OCI-LY7 (cell line): ENCODE measurements around the gene SLC2A3. TPM values are rescaled to one million over a fixed set of nuclear protein-coding genes. Genes with fewer than 3 reads are reported as not detected.

Source experiments
- BruUV-seq: library from RNA; stranded (reverse); fragments of 400-500 nt; replicated peaks from 2 replicates; lab custom pipeline; 2021; lab: Mats Ljungman, UMichigan
- CTCF ChIA-PET: fragments of 300-600 bp; sonication (Branson Sonifier 250); formaldehyde crosslinking; loops from one replicate; lab custom pipeline; 2022; ENCODE audit warnings: antibody characterized with exemption; ENCODE audit not compliant: unreplicated experiment; lab: Charles Lee
- POLR2A ChIA-PET: fragments of 300-600 bp; sonication (Branson Sonifier 250); formaldehyde crosslinking; loops from one replicate; lab custom pipeline; 2022; ENCODE audit warnings: antibody characterized with exemption; lab: Charles Lee
- DNase-seq: peaks from one replicate; pipeline ENCODE4 v3.0.0-alpha.2; 2015; ENCODE audit warnings: low spot score
- H2AFZ ChIP-seq: fragments of 200-600 bp; sonication (generic), shearing (Covaris generic); 2 replicates; pipeline ENCODE4 v1.6.1; 2014; ENCODE audit warnings: mild to moderate bottlenecking, antibody characterized with exemption, low read length, moderate library complexity
- H3K27ac ChIP-seq: fragments of 200-600 bp; sonication (generic); 2 replicates; pipeline ENCODE4 v1.5.1; 2014; ENCODE audit warnings: mixed run types, low read depth, mild to moderate bottlenecking, moderate library complexity, low read length, inconsistent platforms; ENCODE audit not compliant: poor library complexity, severe bottlenecking
- H3K36me3 ChIP-seq: fragments of 200-600 bp; sonication (generic); 2 replicates; pipeline ENCODE4 v1.6.1; 2014; ENCODE audit warnings: mild to moderate bottlenecking, antibody characterized with exemption, low read length, moderate library complexity, mixed read lengths; ENCODE audit not compliant: insufficient read depth
- H3K4me1 ChIP-seq: fragments of 200-600 bp; sonication (generic); 2 replicates; pipeline ENCODE4 v1.5.1; 2014; ENCODE audit warnings: mild to moderate bottlenecking, low read length; ENCODE audit not compliant: insufficient read depth, poor library complexity, severe bottlenecking
- H3K4me2 ChIP-seq: fragments of 200-600 bp; sonication (generic); 2 replicates; pipeline ENCODE4 v1.6.1; 2014; ENCODE audit warnings: mild to moderate bottlenecking, low read length
- H3K4me3 ChIP-seq: fragments of 200-600 bp; sonication (generic); 2 replicates; pipeline ENCODE4 v1.5.1; 2014; ENCODE audit warnings: mild to moderate bottlenecking, low read depth, low read length; ENCODE audit not compliant: poor library complexity, severe bottlenecking
- H3K79me2 ChIP-seq: fragments of 200-600 bp; sonication (generic); 2 replicates; pipeline ENCODE4 v1.6.1; 2016; ENCODE audit warnings: low read depth, mild to moderate bottlenecking, low read length, moderate library complexity, mixed read lengths; ENCODE audit not compliant: insufficient read depth
- H3K9me2 ChIP-seq: fragments of 200-600 bp; sonication (generic); 2 replicates; pipeline ENCODE4 v1.6.1; 2016; ENCODE audit warnings: mild to moderate bottlenecking, low read length, mixed read lengths; ENCODE audit not compliant: insufficient read depth
- H3K9me3 ChIP-seq: fragments of 200-600 bp; sonication (generic); 2 replicates; pipeline ENCODE4 v1.6.1; 2014; ENCODE audit warnings: mild to moderate bottlenecking, mixed run types, low read length, mixed read lengths
- H4K20me1 ChIP-seq: fragments of 200-600 bp; sonication (generic); 2 replicates; pipeline ENCODE4 v1.6.1; 2014; ENCODE audit warnings: mild to moderate bottlenecking, antibody characterized with exemption, low read length, moderate library complexity, mixed read lengths; ENCODE audit not compliant: insufficient read depth
- EZH2phosphoT487 ChIP-seq: fragments of 200-600 bp; sonication (generic); IDR thresholded peaks from 2 replicates; pipeline ENCODE4 v1.6.1; 2018; ENCODE audit warnings: low read depth, borderline replicate concordance, mild to moderate bottlenecking, mixed run types, antibody characterized with exemption, low read length, moderate library complexity, mixed read lengths
- intact Hi-C: fragments of 100-400 bp; cut with micrococcal nuclease; formaldehyde crosslinking; loops from one replicate; pipeline ENCODE4 v1.10.0; 2022; ENCODE audit not compliant: unreplicated experiment
- total RNA-seq, 2 experiments: library from RNA; depleted of rRNA in 1 of 2; stranded (reverse); fragments of >200 nt in 1 of 2; shearing (Covaris generic) in 1 of 2; gene quantifications; 2 replicates each; pipeline ENCODE4 v1.2.3, GENCODE V29; 2014 to 2022
- TF ChIP-seq, protein P1 (sequence below): fragments of 200-600 bp; sonication (generic); conservative IDR thresholded peaks from 2 replicates; pipeline ENCODE4 v1.5.1; 2014; ENCODE audit warnings: mild to moderate bottlenecking, antibody characterized with exemption, low read length, moderate library complexity, mixed read lengths

The SLC2A3 gene
- total RNA-seq, 2 experiments from 2014 or later: 3.9 to 17.9 TPM

DNA sequence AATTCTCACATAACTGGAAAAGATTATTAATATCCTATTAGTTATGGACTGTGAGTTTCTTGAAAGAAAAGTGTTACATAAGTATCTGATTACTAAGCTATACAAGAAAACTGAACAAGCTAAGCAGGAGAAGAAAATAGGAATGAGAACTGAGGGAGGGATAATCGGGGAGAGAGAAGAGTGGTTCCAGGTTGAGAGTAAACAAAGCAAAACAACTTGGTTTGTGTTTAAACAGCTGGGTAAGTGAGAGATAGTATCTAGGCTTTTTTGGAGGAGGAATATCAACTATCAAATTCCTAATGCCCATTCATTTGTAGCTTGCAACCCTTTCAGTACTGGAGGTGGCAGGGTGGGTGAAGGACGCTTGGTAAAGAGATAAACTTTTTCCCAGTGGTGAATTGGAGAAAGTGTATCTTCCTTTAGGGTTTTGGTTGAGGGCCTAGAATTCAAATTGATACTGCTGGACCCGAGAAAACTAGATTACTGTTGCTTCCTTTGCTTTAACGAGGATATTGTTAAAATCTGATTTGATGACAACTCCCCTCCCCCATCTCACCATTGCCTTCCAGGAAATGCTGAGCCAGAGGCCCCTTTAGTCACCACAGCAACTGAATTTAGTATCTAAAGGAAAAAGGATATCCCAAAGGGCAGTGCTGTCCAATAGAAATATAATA, 2.0 kb upstream of the SLC2A3 start:
- Histone ChIP-seq H3K27ac (no peak overlapping the region), H3K9me2 (no peaks in the 10 kb centered on the region), H3K4me1 (peaks cover 28% of the 10 kb centered on the region), H3K79me2 (peaks cover 20% of the 10 kb centered on the region; the same call in 1 of the 2 replicates), H3K4me3 (no peak overlapping the region), H3K4me2 (no peak overlapping the region), H3K9me3 (no peaks in the 10 kb centered on the region), H2AFZ (no peak overlapping the region), H4K20me1 (no peaks in the 10 kb centered on the region), H3K36me3 (no peaks in the 10 kb centered on the region; the same call in 1 of the 2 replicates)
- intact Hi-C loops: loop anchor here (5.0 kb wide), 1 partner anchor 296 kb away; no protein-coding TSS in a partner anchor
- TF ChIP-seq, protein P1, sequence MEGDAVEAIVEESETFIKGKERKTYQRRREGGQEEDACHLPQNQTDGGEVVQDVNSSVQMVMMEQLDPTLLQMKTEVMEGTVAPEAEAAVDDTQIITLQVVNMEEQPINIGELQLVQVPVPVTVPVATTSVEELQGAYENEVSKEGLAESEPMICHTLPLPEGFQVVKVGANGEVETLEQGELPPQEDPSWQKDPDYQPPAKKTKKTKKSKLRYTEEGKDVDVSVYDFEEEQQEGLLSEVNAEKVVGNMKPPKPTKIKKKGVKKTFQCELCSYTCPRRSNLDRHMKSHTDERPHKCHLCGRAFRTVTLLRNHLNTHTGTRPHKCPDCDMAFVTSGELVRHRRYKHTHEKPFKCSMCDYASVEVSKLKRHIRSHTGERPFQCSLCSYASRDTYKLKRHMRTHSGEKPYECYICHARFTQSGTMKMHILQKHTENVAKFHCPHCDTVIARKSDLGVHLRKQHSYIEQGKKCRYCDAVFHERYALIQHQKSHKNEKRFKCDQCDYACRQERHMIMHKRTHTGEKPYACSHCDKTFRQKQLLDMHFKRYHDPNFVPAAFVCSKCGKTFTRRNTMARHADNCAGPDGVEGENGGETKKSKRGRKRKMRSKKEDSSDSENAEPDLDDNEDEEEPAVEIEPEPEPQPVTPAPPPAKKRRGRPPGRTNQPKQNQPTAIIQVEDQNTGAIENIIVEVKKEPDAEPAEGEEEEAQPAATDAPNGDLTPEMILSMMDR: peak; percentile 33; the same call in 1 of the 2 replicates
- no peak for TF ChIP-seq EZH2phosphoT487
- no peak for DNase-seq
- ChIA-PET POLR2A (interaction anchor here (1.0 to 7.1 kb wide), 3 partner anchors 11 to 298 kb away, joined by 3 to 109 read pairs (median 4); no protein-coding TSS in a partner anchor), CTCF (interaction anchor here (2.8 kb wide), 1 partner anchor 23 kb away, joined by 17 read pairs; no protein-coding TSS in a partner anchor)
- no TSS peak for BruUV-seq

DNA sequence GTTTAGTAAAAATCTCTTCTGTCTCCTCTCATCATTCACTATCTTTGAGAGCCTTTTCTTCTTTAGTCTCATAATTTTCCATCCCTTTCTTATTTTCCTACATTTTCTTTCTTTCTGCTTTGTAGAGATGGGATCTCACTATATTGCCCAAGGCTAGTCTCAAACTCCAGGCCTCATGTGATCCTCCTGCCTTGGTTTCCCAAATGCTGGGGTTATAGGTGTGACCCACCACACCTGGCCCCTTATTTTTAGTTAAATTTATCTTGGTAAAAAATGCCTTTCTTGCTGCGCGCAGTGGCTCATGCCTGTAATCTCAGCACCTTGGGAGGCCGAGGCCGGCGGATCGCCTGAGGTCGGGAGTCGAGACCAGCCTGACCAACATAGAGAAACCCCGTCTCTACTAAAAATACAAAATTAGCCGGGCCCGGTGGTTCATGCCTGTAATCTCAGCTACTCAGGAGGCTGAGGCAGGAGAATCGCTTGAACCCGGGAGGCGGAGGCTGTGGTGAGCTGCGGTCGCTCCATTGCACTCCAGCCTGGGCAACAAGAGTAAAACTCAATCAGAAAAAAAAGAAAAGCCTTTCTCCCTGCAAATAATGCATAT, 996 bp downstream of the SLC2A3 start:
- Histone ChIP-seq H3K9me2 (no peaks in the 10 kb centered on the region), H2AFZ (peak overlapping the region; percentile 80; the same call in 1 of the 2 replicates), H3K4me3 (peak overlapping the region; percentile 72), H3K36me3 (peaks cover 15% of the 10 kb centered on the region; the same call in 1 of the 2 replicates), H3K9me3 (no peaks in the 10 kb centered on the region), H4K20me1 (no peaks in the 10 kb centered on the region), H3K27ac (peak overlapping the region; percentile 72), H3K4me1 (peaks cover 28% of the 10 kb centered on the region), H3K79me2 (peaks cover 20% of the 10 kb centered on the region; the same call in 1 of the 2 replicates), H3K4me2 (peak overlapping the region; percentile 87)
- TF ChIP-seq, protein P1: no peak
- no peak for TF ChIP-seq EZH2phosphoT487
- POLR2A ChIA-PET: interaction anchor here (0.6 to 7.1 kb wide), 8 partner anchors 27 to 293 kb away, joined by 3 to 109 read pairs (median 4); no protein-coding TSS in a partner anchor
- BruUV-seq: no TSS peak
- intact Hi-C loops: loop anchor here (5.0 kb wide), 1 partner anchor 293 kb away; no protein-coding TSS in a partner anchor
- DNase-seq: no peak
- CTCF ChIA-PET: no interaction called here
